ENCODE measurements around the gene NUDT8. TPM values are rescaled to one million over a fixed set of nuclear protein-coding genes. Genes with fewer than 3 reads are reported as not detected.

Gene NUDT8
- total RNA-seq, 1 experiment from 2014 or later: 18.1 TPM

DNA sequence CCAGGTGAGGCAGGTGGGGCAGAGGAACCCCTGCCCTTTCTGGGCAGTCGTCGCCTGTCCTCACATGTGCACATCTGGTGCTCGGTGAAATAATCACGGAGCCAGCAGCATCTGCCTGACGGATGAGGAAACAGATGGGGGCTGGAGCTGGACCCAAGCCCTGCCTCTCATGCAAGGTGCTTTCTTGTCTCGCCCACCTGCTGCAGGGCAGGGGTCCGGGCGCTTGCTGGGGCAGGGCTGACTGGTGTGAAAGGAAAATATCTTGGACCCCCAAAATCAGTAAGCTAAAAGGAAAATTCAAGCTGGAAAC lies 41.4 kb upstream of the NUDT8 start:
- H3K27me3 ChIP-seq (replicated peaks; ENCODE audit: control insufficient read depth, insufficient read depth, low read length): no peaks in the 10 kb centered on the region
- no peak overlapping the region for H3K4me3 ChIP-seq (ENCODE audit: low read depth, low read length)
- Mint-ChIP-seq H3K27ac (ENCODE audit: unreplicated experiment) (no peak overlapping the region), H3K9me3 (ENCODE audit: unreplicated experiment) (peaks cover 3% of the 10 kb centered on the region), H3K27me3 (ENCODE audit: insufficient read depth, unreplicated experiment) (peaks cover under 1% of the 10 kb centered on the region), H3K4me1 (ENCODE audit: low read depth, unreplicated experiment) (peaks cover 14% of the 10 kb centered on the region), H3K36me3 (ENCODE audit: insufficient read depth, unreplicated experiment) (no peaks in the 10 kb centered on the region), H3K4me3 (ENCODE audit: unreplicated experiment) (no peak overlapping the region)
- CTCF ChIA-PET: interaction anchor here (0.6 to 1.8 kb wide), 3 partner anchors 12 to 546 kb away, joined by 4 to 7 read pairs (median 4); partner anchors contain the start of gene NUDT8
- H3K36me3 ChIP-seq (ENCODE audit: control insufficient read depth, insufficient read depth, low read length): no peaks in the 10 kb centered on the region
- H3K4me1 ChIP-seq: peaks cover 19% of the 10 kb centered on the region
- intact Hi-C loops (cut with micrococcal nuclease; ENCODE audit: unreplicated experiment): no loop called here
- peaks cover 6% of the 10 kb centered on the region for H3K9me3 ChIP-seq
- no peak for DNase-seq
- BruUV-seq (replicated peaks): no TSS peak
- TF ChIP-seq CTCF (IDR thresholded peaks at IDR 0.05; ENCODE audit: insufficient read depth in 1 of 2, low read depth in 1 of 2, low read length in 1 of 2, severe bottlenecking in 1 of 2, unreplicated experiment in 1 of 2): no peak
- POLR2A ChIA-PET: no interaction called here

DNA sequence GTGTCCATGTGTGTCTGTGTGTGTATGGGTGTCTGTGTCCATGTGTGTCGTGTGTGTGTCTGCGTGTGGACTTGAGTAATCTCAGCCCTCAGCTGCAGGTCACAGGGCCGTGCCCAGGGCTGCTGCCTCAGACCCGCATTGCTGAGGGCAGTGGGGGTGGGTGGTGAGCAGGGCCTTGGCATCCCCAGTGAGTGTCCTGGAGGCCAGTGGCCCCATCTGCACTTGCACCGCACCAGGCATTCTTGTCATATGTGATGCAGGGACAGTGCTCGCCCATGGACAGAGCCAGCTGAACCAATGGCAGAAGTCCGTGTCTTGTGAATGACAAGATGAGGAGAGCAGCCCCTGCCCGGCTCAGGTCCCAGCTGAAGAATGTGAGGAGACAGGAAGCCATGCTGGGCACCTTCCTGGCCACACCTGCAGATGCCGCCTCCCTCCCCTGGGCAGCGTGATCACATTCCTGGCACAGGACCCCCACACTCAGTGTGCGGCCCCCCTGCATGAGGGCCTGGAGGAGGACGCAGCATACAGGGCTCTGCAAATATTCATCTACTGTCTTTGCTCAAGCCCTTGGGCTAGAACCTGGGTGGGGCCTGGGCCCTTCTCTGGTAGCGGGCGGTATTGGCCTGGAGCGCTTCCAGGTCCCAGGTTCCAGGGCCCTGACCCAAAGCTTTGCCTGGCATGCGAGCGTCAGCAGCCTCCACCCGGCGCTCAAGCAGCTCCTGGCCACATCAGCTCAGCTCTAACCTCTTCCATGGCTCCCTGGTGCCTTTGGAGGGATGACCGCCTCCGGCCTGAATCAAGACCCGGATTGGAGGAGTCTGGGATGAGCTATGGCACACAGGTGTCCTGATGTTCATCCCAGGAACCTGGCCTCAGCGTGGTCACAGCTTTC lies 40.8 kb upstream of the NUDT8 start:
- no peak for TF ChIP-seq CTCF (IDR thresholded peaks at IDR 0.05; ENCODE audit: insufficient read depth in 1 of 2, low read depth in 1 of 2, low read length in 1 of 2, severe bottlenecking in 1 of 2, unreplicated experiment in 1 of 2)
- DNase-seq: peak in 1 of 2 experiments; percentile 57
- no peaks in the 10 kb centered on the region for H3K9me3 Mint-ChIP-seq (ENCODE audit: unreplicated experiment)
- H3K9me3 ChIP-seq: no peaks in the 10 kb centered on the region; the same call in 1 of the 2 replicates
- no peaks in the 10 kb centered on the region for H3K36me3 ChIP-seq (ENCODE audit: control insufficient read depth, insufficient read depth, low read length)
- no peak overlapping the region for H3K4me3 ChIP-seq (ENCODE audit: low read depth, low read length)
- H3K27me3 Mint-ChIP-seq (ENCODE audit: insufficient read depth, unreplicated experiment): no peaks in the 10 kb centered on the region
- H3K36me3 Mint-ChIP-seq (ENCODE audit: insufficient read depth, unreplicated experiment): no peaks in the 10 kb centered on the region
- H3K4me3 Mint-ChIP-seq (ENCODE audit: unreplicated experiment): no peak overlapping the region
- POLR2A ChIA-PET: no interaction called here
- CTCF ChIA-PET: interaction anchor here (1.4 to 1.8 kb wide), 2 partner anchors 11 to 40 kb away, joined by 4 to 7 read pairs; partner anchors contain the start of gene NUDT8
- BruUV-seq (replicated peaks): no TSS peak
- H3K4me1 Mint-ChIP-seq (ENCODE audit: low read depth, unreplicated experiment): peaks cover 14% of the 10 kb centered on the region
- peaks cover 19% of the 10 kb centered on the region for H3K4me1 ChIP-seq
- no peaks in the 10 kb centered on the region for H3K27me3 ChIP-seq (replicated peaks; ENCODE audit: control insufficient read depth, insufficient read depth, low read length)
- H3K27ac Mint-ChIP-seq (ENCODE audit: unreplicated experiment): no peak overlapping the region
- intact Hi-C loops (cut with micrococcal nuclease; ENCODE audit: unreplicated experiment): no loop called here

GRCh38 chr11:67668192-67668551 lies 38.4 kb upstream of the NUDT8 start:
- intact Hi-C loops (cut with micrococcal nuclease; ENCODE audit: unreplicated experiment): no loop called here
- H3K4me1 Mint-ChIP-seq (ENCODE audit: low read depth, unreplicated experiment): no peaks in the 10 kb centered on the region

More at GRCh38 chr11:67668192-67668551, 38.4 kb upstream of the NUDT8 start:
- Histone ChIP-seq H3K9me3 (no peaks in the 10 kb centered on the region), H3K27me3 (replicated peaks; ENCODE audit: control insufficient read depth, insufficient read depth, low read length) (no peaks in the 10 kb centered on the region), H3K4me1 (no peaks in the 10 kb centered on the region), H3K4me3 (ENCODE audit: low read depth, low read length) (no peak overlapping the region), H3K36me3 (ENCODE audit: control insufficient read depth, insufficient read depth, low read length) (no peaks in the 10 kb centered on the region)
- H3K9me3 Mint-ChIP-seq (ENCODE audit: unreplicated experiment): no peaks in the 10 kb centered on the region
- H3K27me3 Mint-ChIP-seq (ENCODE audit: insufficient read depth, unreplicated experiment): no peaks in the 10 kb centered on the region
- no peak overlapping the region for H3K27ac Mint-ChIP-seq (ENCODE audit: unreplicated experiment)
- POLR2A ChIA-PET: no interaction called here
- no peak for DNase-seq
- no TSS peak for BruUV-seq (replicated peaks)
- CTCF ChIA-PET: interaction anchor here (0.9 to 1.9 kb wide), 2 partner anchors 9 to 23 kb away, joined by 3 to 5 read pairs; no protein-coding TSS in a partner anchor
- H3K4me3 Mint-ChIP-seq (ENCODE audit: unreplicated experiment): no peak overlapping the region
- H3K36me3 Mint-ChIP-seq (ENCODE audit: insufficient read depth, unreplicated experiment): peaks cover under 1% of the 10 kb centered on the region
- TF ChIP-seq CTCF (IDR thresholded peaks at IDR 0.05; ENCODE audit: insufficient read depth in 1 of 2, low read depth in 1 of 2, low read length in 1 of 2, severe bottlenecking in 1 of 2, unreplicated experiment in 1 of 2): no peak
